Skeletal muscle tissue (tissue), 4 donors: Measurements from ENCODE around the gene TBCD. TPM values are rescaled to one million over a fixed set of nuclear protein-coding genes. Genes with fewer than 3 reads are reported as not detected.

Experiments used
- H3K27ac ChIP-seq: one replicate; pipeline ENCODE4 v1.7.0; 2013; ENCODE audit warnings: mild to moderate bottlenecking, low read depth, low read length, inconsistent platforms
- H3K27me3 ChIP-seq, 3 donors: one replicate each; pipeline ENCODE4 v1.7.0; 2013; ENCODE audit warnings: low read length in 3 of 3; ENCODE audit not compliant: control insufficient read depth in 3 of 3, insufficient read depth in 3 of 3
- H3K36me3 ChIP-seq, 3 donors: one replicate each; pipeline ENCODE4 v1.7.0; 2013; ENCODE audit warnings: low read length in 3 of 3; ENCODE audit not compliant: control insufficient read depth in 3 of 3, insufficient read depth in 3 of 3
- H3K4me1 ChIP-seq, 3 donors: one replicate each; pipeline ENCODE4 v1.7.0; 2013; ENCODE audit warnings: low read length in 3 of 3, mild to moderate bottlenecking in 3 of 3; ENCODE audit not compliant: control insufficient read depth in 3 of 3, insufficient read depth in 3 of 3
- H3K4me3 ChIP-seq, 3 donors: one replicate each; pipeline ENCODE4 v1.7.0; 2013; ENCODE audit warnings: low read length in 3 of 3
- H3K9ac ChIP-seq, 3 donors: one replicate each; pipeline ENCODE4 v1.7.0; 2013; ENCODE audit warnings: low read length in 3 of 3, mild to moderate bottlenecking in 3 of 3, moderate library complexity in 2 of 3, low read depth in 1 of 3
- H3K9me3 ChIP-seq, 3 donors: one replicate each; pipeline ENCODE4 v1.7.0; 2013; ENCODE audit warnings: low read length in 3 of 3; ENCODE audit not compliant: control insufficient read depth in 3 of 3
- total RNA-seq: library from RNA; depleted of rRNA; stranded (reverse); fragments of >200 nt; gene quantifications from one replicate; pipeline ENCODE4 v1.2.3, GENCODE V29; 2014
- donor health status: Osteomylitis.

TBCD gene
- total RNA-seq, 1 donor from 2014 or later, result 27.1 TPM

DNA sequence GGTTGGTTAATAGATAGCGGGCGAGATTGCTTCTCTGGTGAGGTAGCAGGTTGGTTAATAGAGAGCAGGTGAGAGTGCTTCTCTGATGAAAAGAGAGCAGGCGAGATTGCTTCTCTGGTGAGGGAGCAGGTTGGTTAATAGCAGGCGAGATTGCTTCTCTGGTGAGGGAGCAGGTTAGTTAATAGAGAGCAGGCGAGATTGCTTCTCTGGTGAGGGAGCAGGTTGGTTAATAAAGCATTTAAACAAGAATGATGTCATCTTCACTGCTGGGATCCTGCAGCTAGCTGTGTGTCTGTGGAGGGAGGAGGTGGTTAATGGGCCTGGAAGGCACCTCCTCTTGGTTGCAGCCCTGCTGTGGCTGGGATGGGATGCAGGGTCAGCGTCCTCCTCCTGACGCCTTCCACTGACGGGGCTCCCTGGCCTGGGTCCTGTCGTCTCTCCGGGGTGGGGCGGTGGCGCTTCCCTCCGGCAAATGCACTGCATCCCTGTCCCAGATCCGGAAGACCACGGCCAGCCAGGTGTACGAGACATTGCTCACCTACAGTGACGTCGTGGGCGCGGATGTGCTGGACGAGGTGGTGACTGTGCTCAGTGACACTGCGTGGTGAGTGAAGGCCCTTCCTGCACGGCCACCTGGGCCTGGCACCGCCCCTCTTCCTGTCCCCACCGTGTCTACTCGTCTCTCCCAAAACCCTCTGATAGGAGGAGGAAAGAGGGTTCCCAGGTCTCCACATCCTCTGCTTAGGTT is 187.2 kb downstream of the TBCD start:
- H3K27ac ChIP-seq, result no peak overlapping the region
- no peak overlapping the region for H3K4me3 ChIP-seq
- H3K36me3 ChIP-seq, result peaks cover 48 to 67% (median 67%) of the 10 kb centered on the region in 3 donors
- no peak overlapping the region for H3K9ac ChIP-seq
- no peaks in the 10 kb centered on the region for H3K4me1 ChIP-seq
- H3K9me3 ChIP-seq, result peaks cover 0 to 4% (median 0%) of the 10 kb centered on the region in 3 donors
- no peaks in the 10 kb centered on the region for H3K27me3 ChIP-seq

GRCh38 chr17:82939621-82940135 is 187.8 kb downstream of the TBCD start:
- H3K27ac ChIP-seq, result no peak overlapping the region
- no peak overlapping the region for H3K9ac ChIP-seq
- no peak overlapping the region for H3K4me3 ChIP-seq
- peaks cover 2 to 9% (median 4%) of the 10 kb centered on the region in 3 donors for H3K9me3 ChIP-seq
- H3K36me3 ChIP-seq, result peaks cover 52 to 71% (median 70%) of the 10 kb centered on the region in 3 donors
- H3K4me1 ChIP-seq, result no peaks in the 10 kb centered on the region
- no peaks in the 10 kb centered on the region for H3K27me3 ChIP-seq

DNA sequence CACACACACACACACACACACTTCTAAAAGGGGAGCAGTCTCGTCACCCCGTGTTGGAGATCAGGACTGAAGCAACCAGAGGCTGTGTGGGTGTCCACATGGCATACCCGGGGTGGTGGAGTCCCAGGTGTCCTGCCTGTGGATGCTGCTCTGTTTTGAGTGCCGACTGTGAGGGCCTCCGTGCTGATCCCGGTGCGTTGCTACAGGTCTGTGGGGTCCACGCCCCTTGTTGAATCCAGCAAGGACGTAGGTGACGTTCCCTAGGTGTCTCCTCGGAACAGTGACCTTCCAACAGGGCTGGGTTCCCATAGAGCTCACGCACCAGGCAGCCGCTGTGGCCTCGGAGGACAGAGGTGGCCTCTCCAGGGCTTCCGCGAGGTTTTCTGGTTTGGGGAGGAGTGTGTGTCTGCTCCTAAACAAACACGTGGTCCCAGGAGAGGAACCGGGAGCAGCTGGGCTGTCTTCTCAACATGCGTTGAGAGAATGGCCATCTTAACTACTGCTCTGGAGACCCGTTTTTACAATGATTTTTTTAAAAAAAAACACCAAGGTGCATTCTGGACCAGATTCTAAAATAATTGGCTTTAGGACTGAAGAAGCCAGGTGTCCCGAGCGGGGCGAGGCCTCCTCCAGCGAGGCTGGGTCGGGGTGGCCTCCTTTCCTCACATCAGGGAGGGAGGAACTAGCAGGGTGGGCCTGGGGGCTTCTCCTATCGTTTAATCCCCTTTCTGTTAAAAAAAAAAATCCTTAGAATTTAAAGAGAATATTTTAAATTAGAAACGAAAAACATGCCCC is 188.6 kb downstream of the TBCD start:
- Histone ChIP-seq H3K27me3 (no peaks in the 10 kb centered on the region), H3K36me3 (peaks cover 56 to 73% (median 72%) of the 10 kb centered on the region in 3 donors), H3K27ac (no peak overlapping the region), H3K9ac (no peak overlapping the region), H3K9me3 (peaks cover 9 to 10% (median 10%) of the 10 kb centered on the region in 3 donors), H3K4me1 (no peaks in the 10 kb centered on the region), H3K4me3 (no peak overlapping the region)

- H3K9ac ChIP-seq, result no peak overlapping the region
- no peak overlapping the region for H3K27ac ChIP-seq
- no peak overlapping the region for H3K4me3 ChIP-seq
- H3K4me1 ChIP-seq, result no peaks in the 10 kb centered on the region
- H3K9me3 ChIP-seq, result peaks cover 9 to 13% (median 12%) of the 10 kb centered on the region in 3 donors
- no peaks in the 10 kb centered on the region for H3K27me3 ChIP-seq
- peaks cover 58 to 70% (median 69%) of the 10 kb centered on the region in 3 donors for H3K36me3 ChIP-seq
Observed at GRCh38 chr17:82941021-82942001, 189.4 kb downstream of the TBCD start.

GRCh38 chr17:82942166-82943130 is 190.6 kb downstream of the TBCD start:
- Histone ChIP-seq H3K4me1 (no peaks in the 10 kb centered on the region), H3K9me3 (peaks cover 12 to 13% (median 12%) of the 10 kb centered on the region in 3 donors), H3K4me3 (no peak overlapping the region), H3K9ac (no peak overlapping the region), H3K27ac (no peak overlapping the region), H3K27me3 (no peaks in the 10 kb centered on the region), H3K36me3 (peaks cover 58 to 65% (median 62%) of the 10 kb centered on the region in 3 donors)

DNA sequence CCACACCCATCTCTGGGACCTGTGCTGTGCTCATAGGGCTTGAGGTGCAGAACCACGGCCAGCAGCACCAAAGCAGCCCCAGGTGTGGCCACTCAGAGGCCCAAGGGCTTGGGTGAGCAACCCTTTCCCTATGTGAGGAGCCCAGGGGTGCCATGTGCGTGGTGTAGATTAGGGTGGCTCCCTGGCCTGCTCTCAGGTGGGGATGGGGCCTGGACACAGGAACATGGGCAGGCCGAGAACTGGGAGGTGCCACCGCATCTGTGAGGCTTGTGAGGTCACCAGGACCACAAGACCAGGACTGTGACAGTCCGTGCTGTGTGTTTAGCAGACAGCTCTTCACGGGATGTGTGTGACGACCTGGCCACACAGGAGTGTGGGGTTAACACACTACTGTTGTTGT is 191.5 kb downstream of the TBCD start:
- H3K4me1 ChIP-seq, result no peaks in the 10 kb centered on the region
- no peak overlapping the region for H3K27ac ChIP-seq
- H3K4me3 ChIP-seq, result no peak overlapping the region
- peaks cover 12 to 17% (median 13%) of the 10 kb centered on the region in 3 donors for H3K9me3 ChIP-seq
- H3K9ac ChIP-seq, result no peak overlapping the region
- H3K36me3 ChIP-seq, result peaks cover 54 to 57% (median 55%) of the 10 kb centered on the region in 3 donors
- H3K27me3 ChIP-seq, result no peaks in the 10 kb centered on the region

DNA sequence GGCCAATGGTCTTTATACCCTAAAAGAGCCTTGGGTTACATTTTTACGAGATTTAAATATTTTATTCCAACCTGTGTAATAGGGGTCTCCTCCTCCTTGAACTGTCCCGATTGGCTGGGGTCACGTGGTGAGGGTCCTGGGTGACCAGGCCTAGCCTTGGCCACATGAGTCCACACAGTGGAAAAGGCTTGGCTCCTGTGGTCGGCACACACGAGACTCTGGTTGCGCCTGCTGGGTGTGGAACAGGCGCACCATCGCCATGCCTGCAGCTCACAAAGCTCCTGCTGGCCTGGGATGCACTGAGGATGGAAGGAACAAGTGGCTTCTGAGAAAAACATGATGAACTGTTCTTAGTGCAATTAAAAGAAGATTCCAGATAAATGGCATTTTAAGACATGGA is 191.9 kb downstream of the TBCD start:
- peaks cover 54 to 55% (median 54%) of the 10 kb centered on the region in 3 donors for H3K36me3 ChIP-seq
- no peaks in the 10 kb centered on the region for H3K27me3 ChIP-seq
- H3K4me1 ChIP-seq, result no peaks in the 10 kb centered on the region
- peaks cover 12 to 17% (median 13%) of the 10 kb centered on the region in 3 donors for H3K9me3 ChIP-seq
- H3K4me3 ChIP-seq, result no peak overlapping the region
- H3K27ac ChIP-seq, result no peak overlapping the region
- no peak overlapping the region for H3K9ac ChIP-seq

DNA sequence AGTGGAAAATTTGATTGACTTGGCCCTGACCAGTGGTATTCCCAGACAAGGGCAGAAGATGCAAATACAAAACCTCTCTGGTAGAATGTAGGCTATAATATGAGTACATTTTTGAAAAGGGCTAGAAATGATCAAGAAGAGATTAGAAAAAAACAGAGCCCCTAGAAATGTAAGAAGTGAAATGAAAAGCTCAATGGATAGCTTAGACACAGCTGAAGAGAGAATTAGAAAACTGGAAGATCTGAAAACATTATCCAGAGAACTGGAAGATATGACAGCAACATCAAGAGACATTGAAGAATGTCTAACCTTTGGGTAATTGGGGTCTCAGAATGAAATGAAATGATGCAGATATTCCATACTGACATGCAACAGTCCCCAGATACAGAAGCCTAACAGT is 193.1 kb downstream of the TBCD start:
- Histone ChIP-seq H3K4me3 (peak overlapping the region in 1 of 3 donors; percentile 27), H3K9ac (no peak overlapping the region), H3K36me3 (peaks cover 42 to 46% (median 44%) of the 10 kb centered on the region in 3 donors), H3K27ac (no peak overlapping the region), H3K9me3 (peaks cover 12 to 17% (median 13%) of the 10 kb centered on the region in 3 donors), H3K27me3 (no peaks in the 10 kb centered on the region), H3K4me1 (no peaks in the 10 kb centered on the region)
